Measurements from ENCODE around the gene RUNX1. TPM values are rescaled to one million over a fixed set of nuclear protein-coding genes. Genes with fewer than 3 reads are reported as not detected.

Gene RUNX1
- total RNA-seq, 1 experiment from 2014 or later = 0.52 TPM

DNA sequence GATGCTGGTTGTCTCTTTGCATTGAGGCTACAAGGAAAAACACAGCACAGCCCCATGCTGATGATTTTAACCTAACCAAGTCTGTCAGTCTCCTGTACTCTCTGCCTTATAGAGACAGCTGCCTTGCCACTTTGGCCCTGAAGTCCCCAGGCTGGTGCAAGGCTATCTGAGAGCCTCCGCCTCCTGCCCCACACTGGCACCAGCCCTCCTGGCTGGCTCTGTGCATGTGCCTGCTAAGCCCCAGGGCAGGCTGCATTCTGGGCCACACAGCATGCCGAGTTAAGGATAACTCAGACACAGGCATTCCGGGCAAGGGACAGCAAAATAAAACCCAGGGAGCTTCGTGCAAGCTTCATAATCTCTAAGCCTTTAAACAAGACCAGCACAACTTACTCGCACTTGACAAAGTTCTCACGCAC is 910 bp downstream of the RUNX1 start:
- Histone ChIP-seq H3K9me3 (ENCODE audit: low read depth, low read length, poor library complexity, severe bottlenecking) (no peaks in the 10 kb centered on the region), H3K4me3 (ENCODE audit: low read depth, low read length, poor library complexity, severe bottlenecking) (no peak overlapping the region), H3K27ac (ENCODE audit: low read depth, low read length, poor library complexity, severe bottlenecking) (no peak overlapping the region), H3K36me3 (ENCODE audit: insufficient read depth, low read length, poor library complexity, severe bottlenecking) (no peaks in the 10 kb centered on the region), H3K4me1 (ENCODE audit: insufficient read depth, low read length, poor library complexity, severe bottlenecking) (no peaks in the 10 kb centered on the region), H3K27me3 (replicated peaks; ENCODE audit: insufficient read depth, low read depth, low read length, poor library complexity) (peaks cover 60% of the 10 kb centered on the region)
- DNase-seq (ENCODE audit: low spot score) = no peak
- TF ChIP-seq, protein P1, sequence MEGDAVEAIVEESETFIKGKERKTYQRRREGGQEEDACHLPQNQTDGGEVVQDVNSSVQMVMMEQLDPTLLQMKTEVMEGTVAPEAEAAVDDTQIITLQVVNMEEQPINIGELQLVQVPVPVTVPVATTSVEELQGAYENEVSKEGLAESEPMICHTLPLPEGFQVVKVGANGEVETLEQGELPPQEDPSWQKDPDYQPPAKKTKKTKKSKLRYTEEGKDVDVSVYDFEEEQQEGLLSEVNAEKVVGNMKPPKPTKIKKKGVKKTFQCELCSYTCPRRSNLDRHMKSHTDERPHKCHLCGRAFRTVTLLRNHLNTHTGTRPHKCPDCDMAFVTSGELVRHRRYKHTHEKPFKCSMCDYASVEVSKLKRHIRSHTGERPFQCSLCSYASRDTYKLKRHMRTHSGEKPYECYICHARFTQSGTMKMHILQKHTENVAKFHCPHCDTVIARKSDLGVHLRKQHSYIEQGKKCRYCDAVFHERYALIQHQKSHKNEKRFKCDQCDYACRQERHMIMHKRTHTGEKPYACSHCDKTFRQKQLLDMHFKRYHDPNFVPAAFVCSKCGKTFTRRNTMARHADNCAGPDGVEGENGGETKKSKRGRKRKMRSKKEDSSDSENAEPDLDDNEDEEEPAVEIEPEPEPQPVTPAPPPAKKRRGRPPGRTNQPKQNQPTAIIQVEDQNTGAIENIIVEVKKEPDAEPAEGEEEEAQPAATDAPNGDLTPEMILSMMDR (conservative IDR thresholded peaks at IDR 0.05; ENCODE audit: low read depth, low read length) = no peak
- no peak for TF ChIP-seq EZH2 (IDR thresholded peaks at IDR 0.05; ENCODE audit: borderline replicate concordance, low read depth, low read length, poor library complexity, severe bottlenecking)
- CTCF ChIA-PET = no interaction called here
- POLR2A ChIA-PET (ENCODE audit: low non-redundant PET) = no interaction called here
- BruUV-seq (replicated peaks) = no TSS peak
- intact Hi-C loops (cut with micrococcal nuclease; ENCODE audit: unreplicated experiment) = no loop called here

DNA sequence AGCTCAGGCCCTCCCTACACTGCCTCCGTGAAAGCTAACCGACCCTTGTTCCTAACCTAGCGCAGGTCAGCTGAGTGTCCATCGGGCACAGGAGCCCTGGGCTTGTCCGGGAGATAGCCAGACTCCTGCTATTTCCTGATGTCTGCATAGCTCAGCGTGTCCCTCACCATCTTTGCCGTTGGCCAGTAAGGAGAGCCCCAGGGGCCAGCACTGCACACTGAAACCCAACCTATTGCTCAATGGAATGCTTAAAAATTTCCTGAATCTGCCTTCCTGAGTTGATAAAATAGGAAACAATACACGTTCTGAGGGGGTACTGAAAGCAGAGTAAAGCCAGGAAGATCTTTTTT is 2.2 kb downstream of the RUNX1 start:
- no TSS peak for BruUV-seq (replicated peaks)
- CTCF ChIA-PET = no interaction called here
- TF ChIP-seq EZH2 (IDR thresholded peaks at IDR 0.05; ENCODE audit: borderline replicate concordance, low read depth, low read length, poor library complexity, severe bottlenecking) = no peak
- TF ChIP-seq, protein P1 (conservative IDR thresholded peaks at IDR 0.05; ENCODE audit: low read depth, low read length) = no peak
- H3K4me3 ChIP-seq (ENCODE audit: low read depth, low read length, poor library complexity, severe bottlenecking) = no peak overlapping the region
- H3K36me3 ChIP-seq (ENCODE audit: insufficient read depth, low read length, poor library complexity, severe bottlenecking) = no peaks in the 10 kb centered on the region
- POLR2A ChIA-PET (ENCODE audit: low non-redundant PET) = no interaction called here
- intact Hi-C loops (cut with micrococcal nuclease; ENCODE audit: unreplicated experiment) = no loop called here
- H3K4me1 ChIP-seq (ENCODE audit: insufficient read depth, low read length, poor library complexity, severe bottlenecking) = no peaks in the 10 kb centered on the region
- H3K27me3 ChIP-seq (replicated peaks; ENCODE audit: insufficient read depth, low read depth, low read length, poor library complexity) = peaks cover 68% of the 10 kb centered on the region
- H3K9me3 ChIP-seq (ENCODE audit: low read depth, low read length, poor library complexity, severe bottlenecking) = no peaks in the 10 kb centered on the region
- DNase-seq (ENCODE audit: low spot score) = no peak
- H3K27ac ChIP-seq (ENCODE audit: low read depth, low read length, poor library complexity, severe bottlenecking) = no peak overlapping the region

DNA sequence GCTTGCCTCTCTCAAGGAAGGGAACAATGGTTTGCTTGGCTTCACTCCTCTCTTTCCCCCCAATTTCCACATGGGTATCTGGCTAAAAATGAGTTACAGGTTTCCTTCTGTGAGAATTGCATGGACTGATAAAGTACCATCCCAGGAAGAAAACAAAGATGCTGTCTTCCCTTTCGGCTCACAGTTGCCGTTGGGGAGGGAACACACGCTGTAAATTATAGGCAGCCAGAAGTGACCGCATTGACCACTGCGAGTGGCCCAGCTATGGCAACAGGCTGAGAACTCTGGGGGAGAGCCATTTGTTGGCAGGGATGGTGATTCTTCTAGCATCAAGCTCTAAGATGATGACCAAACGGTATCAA is 2.9 kb downstream of the RUNX1 start:
- Histone ChIP-seq H3K27me3 (replicated peaks; ENCODE audit: insufficient read depth, low read depth, low read length, poor library complexity) (peaks cover 68% of the 10 kb centered on the region), H3K4me1 (ENCODE audit: insufficient read depth, low read length, poor library complexity, severe bottlenecking) (no peaks in the 10 kb centered on the region), H3K27ac (ENCODE audit: low read depth, low read length, poor library complexity, severe bottlenecking) (no peak overlapping the region), H3K36me3 (ENCODE audit: insufficient read depth, low read length, poor library complexity, severe bottlenecking) (no peaks in the 10 kb centered on the region), H3K9me3 (ENCODE audit: low read depth, low read length, poor library complexity, severe bottlenecking) (no peaks in the 10 kb centered on the region), H3K4me3 (ENCODE audit: low read depth, low read length, poor library complexity, severe bottlenecking) (no peak overlapping the region)
- CTCF ChIA-PET = no interaction called here
- POLR2A ChIA-PET (ENCODE audit: low non-redundant PET) = no interaction called here
- BruUV-seq (replicated peaks) = no TSS peak
- DNase-seq (ENCODE audit: low spot score) = no peak
- TF ChIP-seq, protein P1 (conservative IDR thresholded peaks at IDR 0.05; ENCODE audit: low read depth, low read length) = no peak
- TF ChIP-seq EZH2 (IDR thresholded peaks at IDR 0.05; ENCODE audit: borderline replicate concordance, low read depth, low read length, poor library complexity, severe bottlenecking) = no peak
- intact Hi-C loops (cut with micrococcal nuclease; ENCODE audit: unreplicated experiment) = no loop called here

Measured in A673 (cell line).